ENCODE measurements around the gene TTBK2. TPM values are rescaled to one million over a fixed set of nuclear protein-coding genes. Genes with fewer than 3 reads are reported as not detected.

Gene TTBK2
- total RNA-seq, 2 experiments from 2014 or later: 9.9 to 11.9 TPM

DNA sequence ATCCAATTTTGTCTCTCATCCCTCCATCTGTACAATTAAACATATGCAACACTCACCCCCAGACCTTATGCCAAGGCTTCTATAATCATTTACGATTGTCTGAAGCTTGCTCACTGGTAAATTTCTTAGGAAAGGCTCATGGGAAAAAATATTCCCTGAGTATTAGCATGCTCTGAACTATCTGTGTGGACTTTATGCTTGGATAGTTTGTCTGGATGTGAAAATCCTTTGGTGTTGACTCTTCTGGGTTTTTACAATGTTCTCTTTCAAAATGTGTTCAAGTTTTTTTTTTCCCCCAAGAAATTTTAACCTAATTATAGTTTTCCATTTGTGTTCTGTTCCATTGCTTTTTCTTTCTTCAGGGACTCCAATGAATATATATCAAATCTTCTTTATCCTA, 19.9 kb upstream of the TTBK2 start:
- POLR2A ChIA-PET: no interaction called here

DNA sequence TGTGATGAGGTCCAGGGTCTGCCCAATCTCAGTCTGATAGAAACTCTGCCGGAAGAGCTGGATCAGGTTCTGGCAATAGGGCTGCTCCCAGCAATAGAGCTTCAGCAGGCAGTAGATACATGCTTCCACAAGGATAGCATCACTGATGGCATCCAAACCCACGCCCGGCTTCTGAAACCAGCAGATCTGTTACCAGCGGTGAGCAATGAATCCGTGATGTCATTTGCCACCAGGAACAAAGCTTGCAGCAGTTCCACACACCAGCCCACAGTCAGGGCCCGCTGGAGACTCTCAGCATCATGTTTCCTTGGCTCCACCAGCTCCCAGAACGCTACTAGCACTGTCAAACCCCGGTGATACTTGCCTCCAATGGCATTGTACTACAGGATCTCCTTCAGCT, 19.3 kb upstream of the TTBK2 start:
- intact Hi-C loops (cut with micrococcal nuclease): no loop called here
- CTCF ChIA-PET: interaction anchor here (0.7 to 1.2 kb wide), 3 partner anchors 13 to 666 kb away, joined by 3 to 5 read pairs (median 3); no protein-coding TSS in a partner anchor

More for the DNA sequence above, 19.9 kb upstream of the TTBK2 start:
- no peaks in the 10 kb centered on the region for H3K27me3 Mint-ChIP-seq
- H3K4me3 Mint-ChIP-seq: no peak overlapping the region
- CTCF ChIA-PET: interaction anchor here (1.2 kb wide), 1 partner anchor 14 kb away, joined by 5 read pairs; no protein-coding TSS in a partner anchor
- ATAC-seq: no peak
- DNase-seq: no peak
- intact Hi-C loops (cut with micrococcal nuclease): no loop called here
- no peaks in the 10 kb centered on the region for H3K4me1 Mint-ChIP-seq (ENCODE audit: low read depth)
- H3K27ac Mint-ChIP-seq: no peak overlapping the region
- H3K9me3 Mint-ChIP-seq: no peaks in the 10 kb centered on the region
- TF ChIP-seq, protein P1, sequence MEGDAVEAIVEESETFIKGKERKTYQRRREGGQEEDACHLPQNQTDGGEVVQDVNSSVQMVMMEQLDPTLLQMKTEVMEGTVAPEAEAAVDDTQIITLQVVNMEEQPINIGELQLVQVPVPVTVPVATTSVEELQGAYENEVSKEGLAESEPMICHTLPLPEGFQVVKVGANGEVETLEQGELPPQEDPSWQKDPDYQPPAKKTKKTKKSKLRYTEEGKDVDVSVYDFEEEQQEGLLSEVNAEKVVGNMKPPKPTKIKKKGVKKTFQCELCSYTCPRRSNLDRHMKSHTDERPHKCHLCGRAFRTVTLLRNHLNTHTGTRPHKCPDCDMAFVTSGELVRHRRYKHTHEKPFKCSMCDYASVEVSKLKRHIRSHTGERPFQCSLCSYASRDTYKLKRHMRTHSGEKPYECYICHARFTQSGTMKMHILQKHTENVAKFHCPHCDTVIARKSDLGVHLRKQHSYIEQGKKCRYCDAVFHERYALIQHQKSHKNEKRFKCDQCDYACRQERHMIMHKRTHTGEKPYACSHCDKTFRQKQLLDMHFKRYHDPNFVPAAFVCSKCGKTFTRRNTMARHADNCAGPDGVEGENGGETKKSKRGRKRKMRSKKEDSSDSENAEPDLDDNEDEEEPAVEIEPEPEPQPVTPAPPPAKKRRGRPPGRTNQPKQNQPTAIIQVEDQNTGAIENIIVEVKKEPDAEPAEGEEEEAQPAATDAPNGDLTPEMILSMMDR (IDR thresholded peaks at IDR 0.05): no peak
- H3K36me3 Mint-ChIP-seq (ENCODE audit: low read depth): peaks cover 14% of the 10 kb centered on the region

DNA sequence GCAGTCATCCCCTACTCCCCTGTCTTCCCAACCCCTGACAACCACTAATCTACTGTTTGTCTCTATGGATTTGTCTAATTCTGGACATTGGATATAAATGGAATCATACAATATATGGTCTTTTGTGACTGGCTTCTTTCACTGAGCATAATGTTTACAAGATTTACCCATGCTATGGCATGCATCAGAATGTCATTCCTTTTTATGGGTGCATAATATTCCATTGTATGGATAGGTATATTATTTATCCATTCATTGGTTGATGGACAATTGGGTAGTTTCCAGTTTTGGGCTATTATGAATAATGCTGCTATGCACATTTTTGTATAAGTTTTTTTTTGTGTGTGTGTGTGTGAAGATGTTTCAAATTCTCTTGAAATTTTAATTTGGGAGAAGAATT, 16.6 kb upstream of the TTBK2 start:
- no peak for ATAC-seq
- H3K27ac Mint-ChIP-seq: no peak overlapping the region
- DNase-seq: no peak
- ChIA-PET CTCF (no interaction called here), POLR2A (no interaction called here)
- H3K4me1 Mint-ChIP-seq (ENCODE audit: low read depth): no peaks in the 10 kb centered on the region
- no peaks in the 10 kb centered on the region for H3K9me3 Mint-ChIP-seq
- intact Hi-C loops (cut with micrococcal nuclease): no loop called here
- no peaks in the 10 kb centered on the region for H3K27me3 Mint-ChIP-seq
- H3K4me3 Mint-ChIP-seq: no peak overlapping the region
- no peaks in the 10 kb centered on the region for H3K36me3 Mint-ChIP-seq (ENCODE audit: low read depth)
- TF ChIP-seq, protein P1 (IDR thresholded peaks at IDR 0.05): no peak

More for the DNA sequence above, 19.3 kb upstream of the TTBK2 start:
- no peak overlapping the region for H3K27ac Mint-ChIP-seq
- no peaks in the 10 kb centered on the region for H3K9me3 Mint-ChIP-seq
- no peak overlapping the region for H3K4me3 Mint-ChIP-seq
- POLR2A ChIA-PET: no interaction called here
- no peaks in the 10 kb centered on the region for H3K27me3 Mint-ChIP-seq
- DNase-seq (no peak), ATAC-seq (no peak)
- H3K4me1 Mint-ChIP-seq (ENCODE audit: low read depth): no peaks in the 10 kb centered on the region
- H3K36me3 Mint-ChIP-seq (ENCODE audit: low read depth): peaks cover 11% of the 10 kb centered on the region
- TF ChIP-seq, protein P1 (IDR thresholded peaks at IDR 0.05): no peak

DNA sequence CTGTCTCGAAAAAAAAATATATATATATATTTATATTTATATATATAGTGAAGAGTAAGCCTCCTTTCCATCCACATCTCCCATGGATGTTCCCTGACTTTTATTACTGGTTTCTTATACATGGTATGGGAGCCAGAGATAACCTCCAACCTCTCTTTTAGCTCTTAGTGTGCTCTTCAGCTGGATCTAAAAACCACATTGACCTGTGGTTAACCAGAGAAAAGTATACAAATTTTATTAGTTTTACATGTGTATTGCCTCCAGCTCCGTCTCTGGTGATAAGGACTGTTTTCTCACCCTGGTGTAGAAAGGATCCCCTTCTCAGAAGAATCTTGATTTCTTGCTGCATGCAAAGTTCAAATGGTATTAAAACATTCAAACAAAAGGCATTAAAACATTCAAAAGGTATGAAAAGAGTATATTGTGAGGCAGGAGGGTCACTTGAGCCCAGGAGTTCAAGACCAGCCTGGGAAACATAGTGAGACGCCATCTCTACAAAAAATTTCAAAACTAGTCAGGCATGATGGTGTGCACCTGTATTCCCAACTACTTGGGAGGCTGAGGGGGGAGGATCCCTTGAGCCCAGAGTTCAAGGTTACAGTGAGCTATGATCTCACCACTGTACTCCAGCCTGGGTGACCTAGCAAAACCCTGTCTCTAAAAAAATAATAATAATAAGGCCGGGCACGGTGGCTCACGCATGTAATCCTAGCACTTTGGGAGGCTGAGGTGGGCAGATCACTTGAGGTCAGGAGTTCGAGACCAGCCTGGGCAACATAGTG, 13.5 kb upstream of the TTBK2 start:
- ChIA-PET CTCF (interaction anchor here (1.4 kb wide), 1 partner anchor 7 kb away, joined by 3 read pairs; no protein-coding TSS in a partner anchor), POLR2A (no interaction called here)
- Mint-ChIP-seq H3K4me3 (no peak overlapping the region), H3K4me1 (ENCODE audit: low read depth) (no peaks in the 10 kb centered on the region), H3K27me3 (no peaks in the 10 kb centered on the region), H3K36me3 (ENCODE audit: low read depth) (no peaks in the 10 kb centered on the region), H3K9me3 (no peaks in the 10 kb centered on the region), H3K27ac (no peak overlapping the region)
- DNase-seq (no peak), ATAC-seq (no peak)
- TF ChIP-seq, protein P1 (IDR thresholded peaks at IDR 0.05): no peak
- intact Hi-C loops (cut with micrococcal nuclease): no loop called here

DNA sequence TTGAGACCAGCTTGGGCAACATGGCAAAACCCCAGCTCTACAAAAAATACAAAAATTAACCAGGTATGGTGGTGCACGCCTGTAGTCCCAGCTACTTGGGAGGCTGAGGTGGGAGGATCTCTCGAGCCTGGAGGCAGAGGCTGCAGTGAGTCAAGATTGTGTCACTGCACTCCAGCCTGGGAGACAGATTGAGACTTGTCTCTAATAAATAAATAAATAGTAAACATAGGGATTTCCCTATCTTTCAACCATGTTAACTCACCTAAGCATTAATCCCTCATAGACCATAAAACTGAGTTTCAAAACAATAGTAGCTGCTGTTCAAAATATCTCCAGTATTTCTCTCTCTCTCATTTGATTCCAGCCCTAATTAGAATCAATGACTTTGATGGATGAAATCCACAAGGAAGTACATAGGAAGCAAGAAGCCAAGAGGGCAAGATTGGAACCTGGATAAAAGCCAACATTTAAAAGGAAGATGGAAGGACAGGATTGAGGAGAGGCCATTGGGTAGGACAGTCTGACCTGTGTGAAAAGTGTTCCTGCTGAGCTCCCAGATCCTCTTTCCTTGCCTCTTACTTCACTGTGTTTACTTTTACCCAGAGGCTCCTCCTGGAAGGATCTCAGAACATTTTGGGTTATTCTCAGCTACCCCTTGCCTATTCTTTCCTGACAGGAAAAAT, 12.4 kb upstream of the TTBK2 start:
- H3K36me3 Mint-ChIP-seq (ENCODE audit: low read depth): no peaks in the 10 kb centered on the region
- no peaks in the 10 kb centered on the region for H3K4me1 Mint-ChIP-seq (ENCODE audit: low read depth)
- H3K4me3 Mint-ChIP-seq: no peak overlapping the region
- no peaks in the 10 kb centered on the region for H3K27me3 Mint-ChIP-seq
- H3K27ac Mint-ChIP-seq: no peak overlapping the region
- intact Hi-C loops (cut with micrococcal nuclease): no loop called here
- no peak for ATAC-seq
- CTCF ChIA-PET: no interaction called here
- TF ChIP-seq, protein P1 (IDR thresholded peaks at IDR 0.05): no peak
- POLR2A ChIA-PET: no interaction called here
- H3K9me3 Mint-ChIP-seq: no peaks in the 10 kb centered on the region
- no peak for DNase-seq
